NCI-H2081 treated with DMSO at 0.1 percent for 48 hours (cell line): ENCODE measurements around the gene YIPF5.

ENCODE experiments used
- DNase-seq: peaks from one replicate; lab custom pipeline; 2025; lab: John Stamatoyannopoulos, UW

YIPF5 gene

DNA sequence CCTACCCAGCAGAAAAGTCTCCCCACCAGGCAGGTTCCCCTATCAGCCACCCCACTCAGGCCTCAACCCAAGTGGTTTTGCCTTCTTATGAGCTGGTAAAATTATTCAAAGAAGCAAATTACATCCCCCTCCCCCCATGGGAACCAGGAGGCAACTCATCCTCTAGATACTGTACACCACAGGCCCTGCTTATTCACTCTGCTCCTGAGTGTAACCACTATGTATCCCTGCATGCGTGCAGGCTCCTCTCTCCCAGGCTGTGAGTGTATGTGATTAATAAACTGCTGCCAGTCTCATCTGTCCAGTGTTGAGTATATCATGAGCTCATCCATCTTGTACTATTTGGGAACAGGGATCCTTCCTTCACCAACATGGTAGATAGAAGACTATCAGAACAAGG is 8.8 kb upstream of the YIPF5 start:
- no peak for DNase-seq

DNA sequence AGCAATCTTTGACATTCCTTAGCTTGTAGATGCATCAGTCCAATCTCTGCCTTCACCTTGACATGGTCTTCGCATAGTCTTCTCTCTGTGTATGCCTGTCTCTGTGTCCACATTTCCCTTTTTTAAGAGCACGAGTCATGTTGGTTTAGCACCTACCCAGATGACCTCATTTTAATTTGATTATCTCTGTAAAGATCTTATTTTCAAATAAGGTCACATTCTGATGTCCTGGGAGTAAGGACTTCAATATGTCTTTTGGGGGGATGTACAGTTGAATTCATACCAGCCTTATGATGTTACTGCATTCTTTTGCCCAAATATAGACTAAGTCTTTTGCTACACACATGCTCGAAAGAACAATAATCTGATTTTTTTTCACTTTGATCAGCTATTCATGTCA is 7.1 kb upstream of the YIPF5 start:
- DNase-seq: no peak

DNA sequence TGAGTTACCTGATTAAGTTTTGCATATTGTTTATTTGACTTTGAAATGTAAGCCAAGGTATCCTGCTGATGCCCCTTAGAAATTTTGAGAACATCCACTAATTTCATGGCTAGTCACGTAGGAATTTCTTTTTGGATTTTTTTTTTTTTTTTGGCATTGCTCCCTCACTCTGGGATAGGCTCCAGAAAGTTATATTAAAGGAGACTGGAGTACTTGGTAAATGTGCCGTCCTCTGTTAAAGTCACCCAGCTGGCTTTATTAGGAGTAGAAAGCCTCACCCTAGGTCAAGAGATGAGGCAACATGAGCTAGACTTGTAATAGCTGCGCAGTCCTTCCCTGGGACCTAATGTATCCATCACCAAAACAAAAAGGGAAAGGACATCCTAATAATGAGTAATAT is 3.3 kb upstream of the YIPF5 start:
- DNase-seq: no peak

DNA sequence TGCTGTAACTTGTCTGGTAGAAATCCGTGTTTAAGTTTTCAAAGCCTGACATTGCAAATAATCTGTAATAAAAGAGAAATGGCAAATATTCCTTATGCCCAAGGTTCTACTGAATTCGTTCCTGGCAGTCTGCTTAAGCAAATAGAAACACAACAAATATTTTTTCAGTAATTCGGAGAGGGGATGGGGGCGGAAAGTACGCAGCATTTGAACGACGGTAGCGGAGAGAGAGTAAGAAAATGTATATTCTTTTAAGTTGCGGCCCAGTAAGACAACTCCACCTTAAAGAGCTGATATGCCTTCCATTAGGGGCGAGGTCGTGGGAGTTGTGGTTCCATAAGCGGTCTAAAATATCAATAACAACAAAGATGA is 569 bp downstream of the YIPF5 start:
- no peak for DNase-seq

DNA sequence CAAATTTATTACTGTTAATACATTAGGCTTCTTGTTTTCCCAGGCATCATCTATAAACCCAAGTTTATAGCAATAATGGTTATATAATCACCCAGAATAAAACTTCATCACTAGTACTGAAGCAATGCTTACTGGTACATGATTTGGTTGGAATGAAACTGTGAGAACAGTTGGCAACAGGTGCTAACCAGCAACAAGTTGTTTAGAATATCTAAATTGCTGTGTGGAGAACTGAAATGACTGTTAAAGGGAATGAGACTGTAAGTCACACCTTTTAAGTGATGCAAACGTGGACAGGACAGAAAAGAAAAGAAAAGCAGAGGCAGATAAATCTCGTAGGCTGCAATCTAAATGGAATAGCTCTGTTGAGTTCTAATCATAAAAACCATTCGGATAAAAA is 2.5 kb downstream of the YIPF5 start:
- DNase-seq: no peak

DNA sequence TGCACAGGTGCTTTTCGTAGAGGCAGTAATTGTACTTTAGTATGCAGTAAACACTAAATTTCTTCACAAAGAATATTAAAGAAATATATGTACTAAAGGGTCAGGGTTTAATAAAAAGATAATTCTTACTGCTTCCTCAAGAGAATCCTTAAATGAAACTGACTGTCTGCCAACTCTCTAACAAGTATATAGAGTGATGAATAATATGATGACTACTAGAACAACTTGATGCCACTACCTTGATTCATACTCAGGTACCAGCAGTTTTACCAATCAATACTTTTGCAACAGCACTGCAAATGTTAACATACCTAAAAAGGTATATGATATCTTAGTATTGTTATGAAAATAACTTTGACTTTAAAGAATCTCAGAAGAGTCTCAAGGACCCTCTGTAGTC is 3.8 kb downstream of the YIPF5 start:
- DNase-seq: no peak

DNA sequence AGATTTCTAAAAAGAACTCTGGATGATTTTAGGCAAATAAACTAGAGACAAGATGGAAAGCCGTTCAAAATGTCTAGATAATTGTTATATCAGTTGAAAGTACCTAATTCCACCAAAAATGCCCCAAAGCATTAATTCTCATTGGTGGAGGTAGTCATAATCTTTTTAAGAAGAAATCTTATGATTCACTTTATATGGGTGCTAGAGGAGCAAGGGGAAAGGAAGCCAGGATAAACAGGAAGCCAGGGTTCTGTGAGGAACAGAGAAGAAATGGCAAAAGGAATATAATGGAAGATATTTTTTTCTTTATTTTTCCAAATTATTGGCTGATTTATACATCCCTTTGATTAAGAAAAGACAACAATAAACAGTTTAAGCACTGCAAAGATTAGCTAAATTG is 7.8 kb downstream of the YIPF5 start:
- DNase-seq: no peak

DNA sequence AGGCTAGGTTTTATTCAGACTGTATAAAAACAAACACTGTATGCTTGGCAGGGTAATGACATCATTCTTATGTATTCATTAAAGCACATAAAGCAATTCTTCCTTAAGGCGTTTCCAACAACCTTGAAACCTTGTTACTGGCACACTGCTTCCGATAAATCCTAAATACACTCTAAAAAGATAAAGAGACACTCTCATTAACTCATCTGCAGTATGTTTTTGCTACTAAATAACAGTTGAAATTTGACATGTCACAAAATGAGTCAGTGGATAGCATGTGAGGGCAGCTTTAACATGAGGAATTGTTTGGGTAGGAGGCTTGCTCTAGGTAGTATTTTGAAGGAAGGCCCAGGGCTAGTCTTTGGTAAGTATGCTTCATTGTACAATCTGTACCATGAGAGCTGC is 13.7 kb downstream of the YIPF5 start:
- no peak for DNase-seq

DNA sequence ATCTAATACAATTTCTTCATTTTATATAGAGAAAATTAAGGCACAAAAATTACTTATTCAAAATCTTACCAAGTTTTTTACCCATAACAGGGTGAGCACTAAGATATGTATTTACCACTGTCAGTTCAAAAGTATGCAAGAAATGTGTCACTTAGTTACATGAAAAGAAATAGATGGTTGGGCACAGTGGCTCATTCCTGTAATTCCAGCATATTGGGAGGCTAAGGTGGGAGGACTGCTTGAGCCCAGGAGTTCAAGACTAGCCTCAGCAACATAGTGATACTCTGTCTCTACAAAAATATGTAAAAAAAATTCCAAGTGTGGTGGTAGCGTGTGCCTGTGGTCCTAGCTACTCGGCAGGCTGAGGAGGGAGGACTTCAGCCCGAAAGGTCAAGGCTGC is 19.4 kb downstream of the YIPF5 start:
- no peak for DNase-seq

DNA sequence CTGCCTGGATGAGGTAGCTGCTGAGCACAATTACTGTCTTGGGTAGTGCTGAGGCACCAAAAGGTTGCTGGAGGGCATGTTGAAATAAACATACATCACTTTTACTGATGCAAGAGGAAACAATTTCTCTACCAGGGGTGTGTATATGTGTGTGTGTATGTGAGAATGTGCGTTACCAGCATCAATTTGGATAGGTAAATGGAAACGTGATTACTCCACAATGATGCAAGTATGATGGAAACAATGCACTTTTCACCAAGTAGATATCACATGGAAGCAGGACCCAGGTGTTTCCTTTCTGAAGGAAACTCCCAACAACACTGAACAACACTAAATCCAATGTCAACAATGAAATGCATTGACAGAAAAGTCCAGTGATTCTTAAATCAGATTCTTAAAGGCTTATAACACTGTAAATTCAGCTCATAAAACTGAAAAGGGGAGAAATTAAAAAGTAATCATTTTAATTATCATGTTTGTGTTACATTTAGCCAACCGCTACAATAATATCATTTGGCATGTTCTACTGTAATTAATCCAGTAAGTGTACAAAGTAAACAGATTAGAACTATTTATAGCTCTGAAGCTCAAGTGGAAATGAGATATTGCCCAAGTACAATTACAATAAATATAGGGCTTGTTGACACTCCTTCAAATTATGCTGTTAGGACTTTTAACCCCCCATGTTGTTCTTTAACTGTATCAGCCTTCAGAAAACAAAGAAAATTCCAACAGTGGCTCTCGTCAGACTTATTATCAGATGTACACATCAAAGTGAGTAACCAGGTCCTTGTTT is 25.3 kb downstream of the YIPF5 start:
- DNase-seq: no peak

DNA sequence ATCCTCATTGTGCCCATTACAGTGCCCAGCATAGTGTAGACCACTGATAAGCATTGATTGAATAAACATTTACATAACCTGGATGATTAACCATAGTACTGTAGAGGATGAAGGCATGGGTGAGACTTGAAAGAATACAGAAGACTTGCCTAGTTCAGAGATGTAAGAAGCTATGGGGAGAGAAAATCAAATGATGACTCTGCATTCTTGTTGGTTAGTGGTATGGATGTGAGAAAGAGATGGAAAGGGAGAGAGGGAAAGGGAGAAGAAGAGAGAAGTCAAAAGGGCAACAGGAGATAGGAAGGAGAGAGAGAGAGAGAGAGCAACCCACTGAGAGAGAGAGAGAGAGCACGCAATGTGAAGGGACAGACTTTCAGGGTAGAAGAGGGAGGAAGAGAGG is 26.8 kb downstream of the YIPF5 start:
- no peak for DNase-seq

DNA sequence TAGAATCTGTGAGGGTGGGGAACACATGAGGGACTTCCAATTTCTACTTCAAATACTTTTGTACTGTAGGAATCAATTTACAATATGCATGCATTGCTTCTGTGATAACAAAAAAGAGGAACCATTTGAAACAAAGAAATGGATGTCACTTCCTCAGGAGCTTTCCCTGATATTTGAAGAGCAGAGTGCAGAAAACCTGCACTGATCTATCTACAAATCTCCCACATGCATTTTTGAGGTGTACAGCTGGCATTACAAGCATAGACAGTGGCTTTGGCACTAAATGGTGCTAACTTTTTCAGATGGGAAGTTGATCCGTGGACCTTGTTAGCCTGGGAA is 27.7 kb downstream of the YIPF5 start:
- DNase-seq: no peak

DNA sequence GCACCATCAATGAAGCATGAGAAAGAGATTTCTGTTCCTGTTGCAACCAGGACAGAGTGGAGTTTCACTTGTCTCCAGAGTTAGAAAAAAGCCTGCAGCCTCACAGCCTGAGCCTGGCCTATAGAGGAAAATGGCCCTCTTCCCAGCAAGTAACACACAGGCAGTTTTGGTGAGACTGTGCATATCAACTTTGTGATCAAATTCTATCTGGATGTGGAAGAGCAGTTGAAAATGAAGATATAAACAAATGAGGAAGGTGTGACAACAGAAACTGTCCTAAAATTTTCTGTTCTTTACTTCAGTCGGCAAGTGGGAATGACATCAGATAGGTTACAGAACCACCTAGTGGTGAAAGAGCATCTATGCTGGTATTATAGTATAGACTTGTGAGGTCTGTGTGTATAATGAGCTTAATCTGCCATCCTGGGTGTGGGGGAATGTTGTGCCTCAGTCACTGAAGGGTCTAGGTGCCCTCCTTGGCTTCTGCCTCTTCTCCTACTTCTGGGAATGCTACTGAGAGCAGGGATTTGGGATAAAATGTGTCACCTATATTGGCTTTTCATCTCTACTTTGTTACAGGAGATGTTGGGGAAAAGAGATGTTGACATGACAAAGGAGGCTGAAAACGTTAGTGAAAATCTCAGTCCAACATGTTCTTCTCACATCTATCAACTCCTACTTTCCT is 28.2 kb downstream of the YIPF5 start:
- no peak for DNase-seq

DNA sequence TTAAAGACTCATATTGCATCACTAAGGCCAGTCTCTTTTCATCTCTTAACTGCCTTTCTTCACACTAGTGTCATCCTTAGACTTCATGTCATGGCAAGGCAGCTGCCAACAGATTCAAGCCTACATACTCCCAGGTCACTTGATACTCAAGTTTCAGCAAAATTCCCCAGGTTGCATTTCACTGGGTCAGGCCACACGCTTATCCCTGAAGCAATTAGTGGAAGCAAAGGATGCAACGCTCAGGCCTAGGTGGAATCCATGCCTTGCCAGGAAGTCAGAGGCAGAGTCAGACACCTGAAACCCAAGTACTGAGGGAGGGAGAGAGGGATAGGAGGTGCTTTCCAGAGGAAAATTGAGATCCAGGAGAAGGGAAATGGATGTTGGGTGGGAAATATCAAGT is 28.9 kb downstream of the YIPF5 start:
- DNase-seq: no peak

DNA sequence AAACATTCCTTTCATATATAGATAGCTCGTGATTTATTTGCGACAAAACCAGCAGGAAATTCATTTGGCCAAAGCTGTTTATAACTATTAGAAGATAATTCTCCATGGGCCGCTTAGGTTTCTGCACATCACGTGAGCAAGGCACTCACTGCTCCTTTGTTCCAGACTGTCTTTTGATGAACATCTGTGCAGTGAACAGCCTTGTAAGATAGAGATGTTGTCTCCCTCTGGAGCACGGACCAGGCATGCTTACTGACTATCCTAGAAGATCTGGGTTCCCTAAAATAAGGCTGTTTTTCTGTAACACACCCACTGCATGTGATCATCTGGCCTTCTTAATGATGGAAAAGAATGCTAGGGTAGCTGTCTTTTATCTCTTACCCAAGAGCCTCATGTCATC is 30.9 kb downstream of the YIPF5 start:
- DNase-seq: no peak

DNA sequence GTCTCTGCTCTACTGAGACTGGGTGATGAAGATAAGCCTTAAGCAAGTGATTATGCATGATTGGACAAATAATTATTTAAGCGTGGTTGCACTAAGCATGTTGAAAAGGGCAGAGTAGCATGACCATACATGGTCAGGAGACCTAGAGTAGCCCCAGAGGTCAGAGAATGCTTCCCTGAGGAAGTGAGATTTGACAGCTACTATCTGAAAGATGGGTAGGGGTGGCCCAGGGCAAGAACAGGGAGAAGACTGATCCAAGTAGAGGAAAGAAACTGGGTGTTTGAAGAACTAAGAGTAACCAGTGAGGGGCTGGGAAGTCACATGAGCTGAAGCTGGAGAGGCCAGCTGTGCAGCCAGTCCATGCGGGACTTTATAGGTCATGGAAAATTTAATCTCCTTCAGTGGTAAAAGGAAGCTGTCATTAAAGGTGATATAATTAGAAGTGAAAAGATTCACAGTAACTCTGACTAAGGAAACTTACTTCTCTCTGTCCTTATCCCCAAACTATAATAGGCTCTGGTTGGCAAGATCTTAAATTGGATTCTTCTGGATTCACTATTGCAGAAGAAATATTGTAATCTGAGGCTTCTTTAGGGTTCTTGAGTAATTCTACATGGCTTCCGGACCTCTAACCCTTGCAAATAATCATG is 35.2 kb downstream of the YIPF5 start:
- no peak for DNase-seq

DNA sequence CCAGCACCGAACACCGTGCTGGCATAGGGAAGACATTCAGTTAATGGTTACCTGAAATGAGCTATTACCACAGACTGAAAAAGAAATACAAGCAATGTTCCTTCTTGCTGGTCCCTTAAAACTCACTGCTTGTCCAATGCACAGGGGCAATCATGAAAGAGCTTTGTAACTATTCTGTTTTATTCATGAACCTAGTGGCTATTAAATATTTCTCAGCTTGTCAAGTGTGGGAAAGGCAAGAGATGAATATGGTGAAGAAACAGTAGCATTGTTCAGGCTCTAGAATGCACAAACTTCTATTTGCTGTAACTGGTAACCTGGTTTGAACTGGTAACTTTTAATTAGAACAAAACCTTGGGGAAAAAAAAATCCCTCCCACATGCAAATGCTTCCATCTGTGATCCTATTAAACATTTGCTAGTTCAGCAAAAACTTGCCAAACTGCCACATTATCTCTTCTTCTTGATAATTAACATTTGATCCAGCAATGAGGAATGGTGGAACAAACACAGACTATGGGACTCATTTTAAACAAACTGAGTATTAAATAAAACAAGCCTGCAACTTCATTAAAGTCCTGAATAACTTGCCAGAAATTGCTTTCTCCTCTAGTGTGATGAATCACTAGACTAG is 36.1 kb downstream of the YIPF5 start:
- DNase-seq: no peak

DNA sequence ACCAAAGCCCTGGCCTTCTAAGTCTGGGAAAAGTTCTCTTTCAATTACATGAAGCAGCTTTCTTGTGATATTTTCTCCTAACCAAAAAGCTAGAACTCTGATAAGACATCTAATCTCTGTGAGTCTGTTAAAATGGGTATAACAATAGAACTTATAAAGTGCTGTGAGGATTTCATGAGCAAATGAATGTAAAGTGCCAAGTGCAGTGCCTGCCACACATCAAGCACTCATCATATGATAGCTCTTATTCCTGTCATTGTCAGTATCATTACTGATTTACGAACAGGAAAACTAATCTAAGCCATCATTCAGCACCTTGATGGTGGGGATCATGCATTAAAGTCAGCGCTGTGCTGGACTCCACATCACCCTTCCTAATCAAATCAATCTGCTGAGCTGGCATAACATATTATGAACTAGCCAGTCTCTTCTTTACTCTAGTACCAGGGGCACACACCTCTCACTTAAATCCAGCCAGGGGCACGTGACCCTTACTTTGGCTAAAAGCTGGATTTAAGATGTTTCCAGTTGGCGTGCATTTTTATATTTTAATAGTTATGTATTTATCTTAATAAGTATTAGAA is 37.3 kb downstream of the YIPF5 start:
- no peak for DNase-seq

DNA sequence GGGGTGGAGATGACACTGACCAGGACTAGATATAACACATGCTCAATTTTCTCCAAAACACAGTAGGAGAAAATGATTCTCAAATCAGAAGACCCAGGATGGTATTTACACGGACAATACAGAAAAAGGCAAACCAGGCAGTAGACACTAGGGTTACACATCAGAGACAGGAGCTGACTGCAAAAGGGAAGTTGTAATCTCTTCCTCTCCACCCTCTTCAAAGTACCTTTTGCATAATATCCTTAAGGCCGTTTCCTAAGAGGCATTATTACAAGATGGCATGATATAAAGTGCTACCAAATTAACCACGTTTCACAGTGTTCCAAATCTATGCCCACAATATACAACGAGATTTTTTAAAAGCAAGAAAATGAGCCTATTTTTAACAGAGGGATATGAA is 39.2 kb downstream of the YIPF5 start:
- DNase-seq: no peak

DNA sequence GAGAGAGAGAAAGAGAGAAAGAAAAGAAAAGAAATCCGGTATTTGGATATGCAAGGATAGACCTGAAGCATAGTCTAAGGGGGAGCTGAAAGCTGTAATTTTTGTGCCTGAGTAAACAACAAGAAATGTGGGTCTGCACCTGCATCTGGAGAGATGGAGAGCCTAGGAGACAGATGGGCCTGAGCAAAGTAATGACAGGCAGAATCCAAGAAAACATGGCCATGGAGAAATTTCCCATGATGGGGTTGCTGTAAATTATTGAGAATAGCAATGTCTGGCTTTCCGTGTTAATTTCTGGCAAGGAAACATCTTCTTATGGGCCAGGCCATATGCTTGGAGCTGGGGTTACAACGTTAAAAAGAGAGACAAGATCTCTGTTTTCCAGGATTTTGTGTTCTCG is 40.2 kb downstream of the YIPF5 start:
- DNase-seq: no peak

DNA sequence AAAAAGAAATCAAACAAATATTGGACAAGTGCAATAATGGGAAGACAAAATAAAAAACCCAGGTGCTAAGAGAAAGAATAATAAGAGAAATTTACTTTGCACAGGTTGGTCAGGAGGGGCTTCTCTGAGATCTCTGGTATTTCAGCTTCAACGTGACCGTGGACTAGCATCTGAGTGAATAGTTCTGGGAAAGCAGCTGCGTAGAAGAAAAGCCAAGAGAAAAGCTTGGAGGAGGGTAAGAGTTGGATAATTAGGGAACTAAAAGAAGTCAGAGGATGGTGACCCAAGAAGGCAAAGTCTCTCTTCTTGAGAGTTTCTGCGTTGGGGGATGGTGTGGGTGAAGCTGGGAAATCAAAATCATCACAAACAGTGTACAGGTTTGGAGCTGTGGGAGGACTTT is 41.6 kb downstream of the YIPF5 start:
- DNase-seq: no peak

DNA sequence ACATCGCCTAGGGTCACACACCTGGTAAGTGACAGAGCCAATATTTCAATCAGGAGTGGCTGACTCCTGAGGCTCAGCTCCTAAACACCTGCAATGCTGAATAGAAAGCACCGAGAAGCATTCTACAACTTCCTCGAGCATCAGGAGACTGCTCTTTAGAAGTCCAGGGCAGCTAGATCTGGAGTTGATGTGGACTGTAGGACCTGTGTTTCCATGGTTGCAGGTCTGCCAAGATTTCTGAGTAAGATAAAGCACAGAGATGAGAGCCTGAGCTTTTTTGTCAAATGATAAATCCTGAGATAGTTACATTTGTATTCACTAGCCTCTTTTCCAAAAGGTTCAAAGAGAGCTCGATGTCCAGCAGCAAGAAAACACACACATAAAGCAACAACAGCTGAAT is 43.8 kb downstream of the YIPF5 start:
- DNase-seq: no peak
